SJCRH30 (cell line): Measurements from ENCODE around the gene DACH1. TPM values are rescaled to one million over a fixed set of nuclear protein-coding genes. Genes with fewer than 3 reads are reported as not detected.

ENCODE experiments used
- DNase-seq, 2 experiments: peaks; one replicate each; pipeline ENCODE4 v3.0.0-alpha.2; 2015 to 2020
- H3K27ac ChIP-seq: fragments of 250-450 bp; sonication (Bioruptor Pico); 2 replicates; pipeline ENCODE4 v1.5.1; 2020; ENCODE audit warnings: mild to moderate bottlenecking, moderate library complexity
- H3K27me3 ChIP-seq: fragments of 250-450 bp; sonication (Bioruptor Pico); 2 replicates; pipeline ENCODE4 v1.5.1; 2020; ENCODE audit warnings: mild to moderate bottlenecking, moderate library complexity
- H3K36me3 ChIP-seq: fragments of 250-450 bp; sonication (Bioruptor Pico); 2 replicates; pipeline ENCODE4 v1.5.1; 2020; ENCODE audit warnings: mild to moderate bottlenecking, moderate library complexity
- H3K4me1 ChIP-seq: fragments of 250-450 bp; sonication (Bioruptor Pico); 2 replicates; pipeline ENCODE4 v1.5.1; 2020; ENCODE audit warnings: mild to moderate bottlenecking, moderate library complexity
- H3K4me3 ChIP-seq: fragments of 250-450 bp; sonication (Bioruptor Pico); 2 replicates; pipeline ENCODE4 v1.5.1; 2020; ENCODE audit warnings: mild to moderate bottlenecking, moderate library complexity
- H3K9me3 ChIP-seq: fragments of 250-450 bp; sonication (Bioruptor Pico); replicated peaks from 2 replicates; pipeline ENCODE4 v1.5.1; 2020; ENCODE audit warnings: mild to moderate bottlenecking, moderate library complexity
- total RNA-seq: library from RNA; depleted of rRNA; stranded (reverse); fragments of >200 nt; shearing (Covaris generic); gene quantifications from 2 replicates; pipeline ENCODE4 v1.2.3, GENCODE V29; 2014

Gene DACH1
- total RNA-seq, 1 experiment from 2014 or later, result 12.2 TPM

GRCh38 chr13:71758828-71759227, 108.2 kb downstream of the DACH1 start:
- DNase-seq, result peak in 1 of 2 experiments; percentile 14
- Histone ChIP-seq H3K4me3 (no peak overlapping the region), H3K36me3 (no peaks in the 10 kb centered on the region), H3K27me3 (no peaks in the 10 kb centered on the region), H3K9me3 (no peaks in the 10 kb centered on the region; the same call in 1 of the 2 replicates), H3K27ac (no peak overlapping the region), H3K4me1 (peaks cover 14% of the 10 kb centered on the region)

GRCh38 chr13:71754407-71754974, 112.5 kb downstream of the DACH1 start:
- H3K27ac ChIP-seq, result no peak overlapping the region
- no peaks in the 10 kb centered on the region for H3K27me3 ChIP-seq
- H3K4me3 ChIP-seq, result no peak overlapping the region
- H3K4me1 ChIP-seq, result peaks cover 11% of the 10 kb centered on the region
- H3K36me3 ChIP-seq, result no peaks in the 10 kb centered on the region
- no peaks in the 10 kb centered on the region for H3K9me3 ChIP-seq
- peak; percentile 6 to 51 for DNase-seq

- peaks cover 11% of the 10 kb centered on the region for H3K4me1 ChIP-seq
- H3K36me3 ChIP-seq, result no peaks in the 10 kb centered on the region
- H3K4me3 ChIP-seq, result no peak overlapping the region
- no peaks in the 10 kb centered on the region for H3K9me3 ChIP-seq
- DNase-seq, result no peak
- H3K27ac ChIP-seq, result no peak overlapping the region
- H3K27me3 ChIP-seq, result no peaks in the 10 kb centered on the region
Observed at GRCh38 chr13:71752775-71753513, 114.1 kb downstream of the DACH1 start.

GRCh38 chr13:71751073-71751472, 115.9 kb downstream of the DACH1 start:
- peak; percentile 4 to 31 for DNase-seq
- Histone ChIP-seq H3K27me3 (no peaks in the 10 kb centered on the region), H3K27ac (no peak overlapping the region), H3K9me3 (no peaks in the 10 kb centered on the region), H3K4me1 (peaks cover 11% of the 10 kb centered on the region), H3K4me3 (no peak overlapping the region), H3K36me3 (no peaks in the 10 kb centered on the region)

- H3K27me3 ChIP-seq, result no peaks in the 10 kb centered on the region
- no peak for DNase-seq
- H3K36me3 ChIP-seq, result no peaks in the 10 kb centered on the region
- H3K4me1 ChIP-seq, result no peaks in the 10 kb centered on the region
- H3K27ac ChIP-seq, result no peak overlapping the region
- H3K9me3 ChIP-seq, result no peaks in the 10 kb centered on the region
- no peak overlapping the region for H3K4me3 ChIP-seq
Observed at GRCh38 chr13:71730267-71730666, 136.7 kb downstream of the DACH1 start.

- Histone ChIP-seq H3K27ac (no peak overlapping the region), H3K27me3 (no peaks in the 10 kb centered on the region), H3K4me1 (no peaks in the 10 kb centered on the region), H3K4me3 (no peak overlapping the region), H3K9me3 (no peaks in the 10 kb centered on the region), H3K36me3 (no peaks in the 10 kb centered on the region)
- no peak for DNase-seq
Observed at GRCh38 chr13:71729441-71729840, 137.6 kb downstream of the DACH1 start.

- DNase-seq, result no peak
- Histone ChIP-seq H3K36me3 (no peaks in the 10 kb centered on the region), H3K4me1 (no peaks in the 10 kb centered on the region), H3K27ac (no peak overlapping the region), H3K27me3 (no peaks in the 10 kb centered on the region), H3K4me3 (no peak overlapping the region), H3K9me3 (no peaks in the 10 kb centered on the region)
Observed at GRCh38 chr13:71727662-71728061, 139.3 kb downstream of the DACH1 start.

GRCh38 chr13:71727042-71727441, 140.0 kb downstream of the DACH1 start:
- Histone ChIP-seq H3K4me3 (no peak overlapping the region), H3K4me1 (no peaks in the 10 kb centered on the region), H3K9me3 (no peaks in the 10 kb centered on the region), H3K27me3 (no peaks in the 10 kb centered on the region), H3K27ac (no peak overlapping the region), H3K36me3 (no peaks in the 10 kb centered on the region)
- DNase-seq, result no peak

- no peak for DNase-seq
- Histone ChIP-seq H3K9me3 (no peaks in the 10 kb centered on the region), H3K27me3 (no peaks in the 10 kb centered on the region), H3K4me3 (no peak overlapping the region), H3K4me1 (no peaks in the 10 kb centered on the region), H3K27ac (no peak overlapping the region), H3K36me3 (no peaks in the 10 kb centered on the region)
Observed at GRCh38 chr13:71722206-71722605, 144.8 kb downstream of the DACH1 start.

- Histone ChIP-seq H3K36me3 (no peaks in the 10 kb centered on the region), H3K4me1 (no peaks in the 10 kb centered on the region), H3K9me3 (no peaks in the 10 kb centered on the region), H3K27me3 (no peaks in the 10 kb centered on the region), H3K27ac (no peak overlapping the region), H3K4me3 (no peak overlapping the region)
- DNase-seq, result no peak
Observed at GRCh38 chr13:71721104-71721503, 145.9 kb downstream of the DACH1 start.

GRCh38 chr13:71718931-71719330, 148.1 kb downstream of the DACH1 start:
- H3K9me3 ChIP-seq, result no peaks in the 10 kb centered on the region
- DNase-seq, result no peak

GRCh38 chr13:71714802-71715375, 152.1 kb downstream of the DACH1 start:
- Histone ChIP-seq H3K36me3 (no peaks in the 10 kb centered on the region), H3K27me3 (no peaks in the 10 kb centered on the region), H3K4me1 (peaks cover 26% of the 10 kb centered on the region), H3K27ac (no peak overlapping the region), H3K9me3 (no peaks in the 10 kb centered on the region), H3K4me3 (no peak overlapping the region)
- DNase-seq, result no peak

More at GRCh38 chr13:71718931-71719330, 148.1 kb downstream of the DACH1 start:
- Histone ChIP-seq H3K4me3 (no peak overlapping the region), H3K36me3 (no peaks in the 10 kb centered on the region), H3K4me1 (no peaks in the 10 kb centered on the region), H3K27ac (no peak overlapping the region), H3K27me3 (no peaks in the 10 kb centered on the region)

GRCh38 chr13:71712988-71713653, 153.9 kb downstream of the DACH1 start:
- Histone ChIP-seq H3K36me3 (no peaks in the 10 kb centered on the region), H3K4me3 (no peak overlapping the region), H3K9me3 (no peaks in the 10 kb centered on the region), H3K27ac (peak overlapping the region; percentile 69), H3K27me3 (no peaks in the 10 kb centered on the region), H3K4me1 (peaks cover 26% of the 10 kb centered on the region)
- peak; percentile 69 to 87 for DNase-seq

- DNase-seq, result no peak
- no peaks in the 10 kb centered on the region for H3K36me3 ChIP-seq
- H3K27me3 ChIP-seq, result no peaks in the 10 kb centered on the region
- no peak overlapping the region for H3K27ac ChIP-seq
- no peaks in the 10 kb centered on the region for H3K4me1 ChIP-seq
- H3K9me3 ChIP-seq, result no peaks in the 10 kb centered on the region
- no peak overlapping the region for H3K4me3 ChIP-seq
Observed at GRCh38 chr13:71704656-71705055, 162.3 kb downstream of the DACH1 start.

- no peak for DNase-seq
- Histone ChIP-seq H3K36me3 (no peaks in the 10 kb centered on the region; the same call in 1 of the 2 replicates), H3K4me1 (no peaks in the 10 kb centered on the region), H3K27ac (no peak overlapping the region), H3K9me3 (no peaks in the 10 kb centered on the region), H3K4me3 (no peak overlapping the region), H3K27me3 (no peaks in the 10 kb centered on the region)
Observed at GRCh38 chr13:71703138-71703537, 163.9 kb downstream of the DACH1 start.
